ENCODE measurements around the gene TBC1D22B.
A peak's percentile ranks its signal among the peaks of the same experiment; 100 is the strongest.

The TBC1D22B gene

GRCh38 chr6:37257320-37257633, 295 bp upstream of the TBC1D22B start:
- H3K4me3 ChIP-seq (ENCODE audit: low read depth, low read length): peak overlapping the region; percentile 91
- DNase-seq (ENCODE audit: low read depth): no peak
- no peak for TF ChIP-seq POLR2A (IDR thresholded peaks at IDR 0.05; ENCODE audit: extremely low read depth, insufficient read length)
- TF ChIP-seq MAX (IDR thresholded peaks at IDR 0.05; ENCODE audit: low read depth, low read length): no peak

- TF ChIP-seq CTCF (IDR thresholded peaks at IDR 0.05; ENCODE audit: low read depth, low read length) (no peak), MAX (IDR thresholded peaks at IDR 0.05; ENCODE audit: low read depth, low read length) (no peak), POLR2A (IDR thresholded peaks at IDR 0.05; ENCODE audit: extremely low read depth, insufficient read length) (no peak), MYC (IDR thresholded peaks at IDR 0.05; ENCODE audit: low read depth, low read length) (no peak)
- DNase-seq (ENCODE audit: low read depth): no peak
- peak overlapping the region; percentile 91 for H3K4me3 ChIP-seq (ENCODE audit: low read depth, low read length)
These were observed 983 bp downstream of the TBC1D22B start for GRCh38 chr6:37258405-37259105.

GRCh38 chr6:37259191-37259590, 1.6 kb downstream of the TBC1D22B start:
- H3K4me3 ChIP-seq (ENCODE audit: low read depth, low read length): peak overlapping the region; percentile 91
- TF ChIP-seq CTCF (IDR thresholded peaks at IDR 0.05; ENCODE audit: low read depth, low read length) (no peak), MAX (IDR thresholded peaks at IDR 0.05; ENCODE audit: low read depth, low read length) (no peak), MYC (IDR thresholded peaks at IDR 0.05; ENCODE audit: low read depth, low read length) (no peak), POLR2A (IDR thresholded peaks at IDR 0.05; ENCODE audit: extremely low read depth, insufficient read length) (no peak)
- no peak for DNase-seq (ENCODE audit: low read depth)

- TF ChIP-seq POLR2A (IDR thresholded peaks at IDR 0.05; ENCODE audit: extremely low read depth, insufficient read length) (no peak), CTCF (IDR thresholded peaks at IDR 0.05; ENCODE audit: low read depth, low read length) (no peak), MYC (IDR thresholded peaks at IDR 0.05; ENCODE audit: low read depth, low read length) (no peak), MAX (IDR thresholded peaks at IDR 0.05; ENCODE audit: low read depth, low read length) (no peak)
- H3K4me3 ChIP-seq (ENCODE audit: low read depth, low read length): no peak overlapping the region
- no peak for DNase-seq (ENCODE audit: low read depth)
These were observed 2.5 kb downstream of the TBC1D22B start for GRCh38 chr6:37260040-37260439.

GRCh38 chr6:37260444-37260843, 2.9 kb downstream of the TBC1D22B start:
- no peak for TF ChIP-seq CTCF (IDR thresholded peaks at IDR 0.05; ENCODE audit: low read depth, low read length)
- no peak for TF ChIP-seq MAX (IDR thresholded peaks at IDR 0.05; ENCODE audit: low read depth, low read length)
- TF ChIP-seq MYC (IDR thresholded peaks at IDR 0.05; ENCODE audit: low read depth, low read length): no peak
- TF ChIP-seq POLR2A (IDR thresholded peaks at IDR 0.05; ENCODE audit: extremely low read depth, insufficient read length): no peak
- no peak overlapping the region for H3K4me3 ChIP-seq (ENCODE audit: low read depth, low read length)
- DNase-seq (ENCODE audit: low read depth): no peak

- TF ChIP-seq CTCF (IDR thresholded peaks at IDR 0.05; ENCODE audit: low read depth, low read length): no peak
- TF ChIP-seq MAX (IDR thresholded peaks at IDR 0.05; ENCODE audit: low read depth, low read length): no peak
- TF ChIP-seq POLR2A (IDR thresholded peaks at IDR 0.05; ENCODE audit: extremely low read depth, insufficient read length): no peak
- TF ChIP-seq MYC (IDR thresholded peaks at IDR 0.05; ENCODE audit: low read depth, low read length): no peak
- no peak overlapping the region for H3K4me3 ChIP-seq (ENCODE audit: low read depth, low read length)
- DNase-seq (ENCODE audit: low read depth): no peak
These were observed 3.6 kb downstream of the TBC1D22B start for GRCh38 chr6:37261198-37261597.
